NCI-H69 (cell line): Measurements from ENCODE around the gene PAK6.

Experiments
- DNase-seq: peaks from one replicate; lab custom pipeline; 2025; lab: John Stamatoyannopoulos, UW

PAK6 gene

GRCh38 chr15:40310001-40310959 is 71.4 kb downstream of the PAK6 start:
- DNase-seq, result peak; percentile 57

- DNase-seq, result no peak
Measured at GRCh38 chr15:40310993-40311392, 72.1 kb downstream of the PAK6 start.

DNA sequence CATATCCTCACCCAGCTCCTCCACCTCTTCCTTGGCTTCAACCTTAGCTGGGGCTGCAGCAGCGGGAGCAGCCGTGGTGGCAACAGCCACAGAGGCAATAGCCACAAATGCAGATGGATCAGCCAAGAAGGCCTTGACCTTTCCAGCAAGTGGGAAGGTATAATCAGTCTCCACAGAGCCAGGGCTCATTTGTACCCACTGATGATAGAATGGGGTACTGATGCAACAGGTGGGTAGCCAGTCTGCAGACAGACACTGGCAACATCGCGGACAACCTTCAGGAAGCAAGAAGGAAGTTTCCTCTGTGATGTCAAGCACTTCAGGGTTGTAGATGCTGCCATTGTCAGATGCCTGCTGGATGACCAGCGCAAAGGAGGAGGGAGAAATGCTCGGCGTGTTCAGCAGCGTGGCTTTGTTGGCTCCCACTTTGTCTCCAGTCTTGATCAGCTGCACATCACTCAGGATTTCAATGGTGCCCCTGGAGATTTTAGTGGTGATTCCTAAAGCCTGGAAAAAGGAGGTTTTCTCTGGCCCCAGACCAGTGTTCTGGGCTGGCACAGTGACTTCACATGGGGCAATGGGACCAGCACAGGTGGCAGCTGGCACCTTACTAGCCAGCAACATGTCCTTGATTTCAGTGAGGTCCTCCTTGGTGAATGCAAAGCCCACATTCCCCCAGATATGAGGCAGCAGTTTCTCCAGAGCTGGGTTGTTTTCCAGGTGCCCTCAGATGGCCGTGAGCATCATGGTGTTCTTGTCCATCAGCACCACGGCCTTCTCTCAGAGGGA is 73.7 kb downstream of the PAK6 start:
- DNase-seq, result no peak

- DNase-seq, result peak; percentile 96
Measured at GRCh38 chr15:40313531-40314398, 74.9 kb downstream of the PAK6 start.

GRCh38 chr15:40314723-40315276 is 75.9 kb downstream of the PAK6 start:
- no peak for DNase-seq

- peak; percentile 80 for DNase-seq
Measured at GRCh38 chr15:40316931-40317330, 78.1 kb downstream of the PAK6 start.

DNA sequence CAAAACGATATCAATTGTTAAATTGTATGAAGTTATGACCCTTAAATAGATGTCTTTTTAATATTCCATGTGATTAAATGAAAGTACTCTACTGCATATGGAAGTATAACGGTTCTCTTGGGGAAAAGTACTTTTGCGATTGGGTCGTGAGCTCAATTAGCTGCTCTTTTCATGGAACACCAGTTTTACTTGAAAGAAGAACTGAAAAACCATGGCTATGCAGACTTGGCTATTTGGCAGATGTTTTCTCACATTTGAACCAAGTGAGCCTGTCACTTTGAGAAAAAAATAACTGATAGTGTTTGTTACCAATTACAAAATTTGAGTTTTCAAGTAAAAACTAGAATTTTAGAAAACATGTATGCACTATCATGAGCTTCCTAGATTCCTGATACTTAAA is 78.7 kb downstream of the PAK6 start:
- no peak for DNase-seq

DNA sequence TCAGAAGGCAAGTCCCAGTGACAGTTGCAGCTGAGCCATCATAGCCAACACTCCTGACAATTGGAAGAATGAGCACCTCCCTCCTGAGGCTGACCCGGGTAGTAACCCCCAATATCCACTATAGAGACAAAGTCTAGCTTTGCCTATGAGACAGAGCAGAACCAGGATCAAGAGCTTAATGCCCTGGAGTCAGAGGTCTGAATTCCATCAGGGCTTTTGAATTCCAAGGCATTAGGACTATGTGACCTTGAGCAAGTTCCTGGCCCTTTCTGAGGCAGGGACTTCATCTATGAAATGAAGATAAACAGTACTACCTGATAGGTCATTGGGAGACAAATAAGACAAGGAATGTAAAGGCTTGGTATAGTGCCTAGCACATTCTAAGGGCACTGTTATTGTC is 81.5 kb downstream of the PAK6 start:
- no peak for DNase-seq

DNA sequence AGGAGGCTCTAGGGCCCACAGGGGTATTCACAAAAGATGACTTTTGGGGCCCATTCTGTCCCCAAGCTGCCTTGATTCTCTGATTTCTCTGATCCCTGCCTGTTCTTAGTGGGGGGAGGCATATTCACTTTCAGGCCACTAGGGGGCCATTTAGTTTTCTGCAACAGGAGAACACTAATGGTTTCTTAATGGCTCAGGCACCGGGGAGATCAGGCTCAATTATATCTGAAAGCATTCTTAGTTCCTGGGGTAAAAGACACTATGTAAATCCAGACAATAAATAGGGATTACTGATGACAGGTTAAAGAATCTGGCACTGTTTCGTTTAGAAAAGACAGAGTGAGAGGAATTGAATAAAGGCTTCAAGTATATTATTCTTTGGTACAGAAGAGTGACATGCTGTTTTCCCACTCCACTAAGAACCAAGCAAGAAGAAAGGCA is 82.1 kb downstream of the PAK6 start:
- DNase-seq, result peak; percentile 93

DNA sequence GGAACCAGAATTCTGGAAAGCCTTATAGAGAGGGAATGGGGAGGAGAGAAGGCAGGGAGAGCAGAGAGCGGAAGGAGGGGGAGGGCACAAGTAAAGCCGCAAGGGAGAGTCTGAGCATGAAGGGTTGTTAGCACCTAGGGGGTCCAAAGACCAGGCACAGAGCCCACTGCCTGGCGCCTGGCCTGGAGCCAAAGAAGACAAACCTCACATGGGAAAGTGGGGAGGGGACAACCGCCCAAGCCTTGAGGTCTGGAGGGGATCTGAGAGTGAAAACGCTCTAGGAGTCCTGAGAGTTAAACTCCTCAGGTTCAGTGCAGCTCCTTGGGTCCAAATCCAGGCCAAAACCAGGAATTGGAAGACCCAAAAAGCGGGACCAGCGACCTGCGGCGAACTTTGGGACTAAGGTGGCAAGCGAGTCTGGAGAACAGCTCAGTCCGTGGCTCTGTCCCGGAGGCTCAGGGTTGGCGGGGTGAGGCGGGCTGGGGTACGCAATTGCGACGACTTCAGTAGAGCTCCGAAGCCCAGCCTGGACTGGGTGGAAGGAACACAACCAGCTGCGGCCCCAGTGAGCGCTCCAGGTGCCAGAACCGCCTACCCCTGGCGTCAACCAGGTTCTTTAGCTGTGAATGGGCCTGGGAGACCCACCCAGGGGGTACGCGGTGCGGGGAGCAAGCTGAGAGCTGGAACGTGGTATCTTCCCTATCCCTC is 83.8 kb downstream of the PAK6 start:
- DNase-seq, result peak; percentile 92

GRCh38 chr15:40323239-40323952 is 84.5 kb downstream of the PAK6 start, which contains the start of gene INAFM2:
Gene INAFM2, plus strand, starts transcription at chr15:40323692. Its CDS starts 364 bp downstream, at chr15:40324056.
- DNase-seq, result peak; percentile 98

- peak; percentile 57 for DNase-seq
Measured at GRCh38 chr15:40323953-40324937, 85.4 kb downstream of the PAK6 start.

DNA sequence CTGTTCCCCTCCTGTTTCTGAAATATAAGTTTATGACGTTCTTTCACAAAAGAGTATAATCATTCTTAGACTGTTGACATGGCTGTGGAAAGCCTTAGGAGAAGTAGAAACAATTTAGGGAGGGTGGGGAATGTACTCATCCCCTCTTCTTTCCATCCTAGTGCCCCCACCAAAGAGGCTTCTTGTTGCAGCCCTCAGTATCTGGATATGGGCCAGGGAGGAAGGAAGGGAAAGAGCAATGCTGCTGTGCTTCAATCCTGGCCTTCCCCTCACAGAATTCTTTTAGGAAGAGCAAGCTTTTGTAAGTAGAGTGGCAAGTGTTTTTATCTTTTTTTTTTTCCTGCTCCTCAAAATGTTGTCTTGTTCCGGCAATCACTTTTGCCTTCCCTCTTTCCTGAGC is 86.3 kb downstream of the PAK6 start:
- DNase-seq, result peak; percentile 24

- DNase-seq, result no peak
Measured at GRCh38 chr15:40325700-40326099, 86.8 kb downstream of the PAK6 start.
